Osteoblast (primary cell): ENCODE data around the gene TRPV3. TPM values are rescaled to one million over a fixed set of nuclear protein-coding genes. Genes with fewer than 3 reads are reported as not detected.

Experiments used
- DNase-seq: peaks from one replicate; pipeline ENCODE4 v3.0.0; 2011; ENCODE audit warnings: low spot score, mixed read lengths; ENCODE audit not compliant: insufficient read length; ENCODE audit errors: missing footprints
- H2AFZ ChIP-seq: 2 replicates; pipeline ENCODE4 v1.6.0; 2011; ENCODE audit warnings: mild to moderate bottlenecking, low read length
- H3K27ac ChIP-seq: 2 replicates; pipeline ENCODE4 v1.5.1; 2011; ENCODE audit warnings: mild to moderate bottlenecking, low read depth, low read length, moderate library complexity
- H3K27me3 ChIP-seq: 2 replicates; pipeline ENCODE4 v1.6.0; 2012; ENCODE audit warnings: mild to moderate bottlenecking, control low read depth, inconsistent platforms, low read length, moderate library complexity; ENCODE audit not compliant: insufficient read depth
- H3K36me3 ChIP-seq: 2 replicates; pipeline ENCODE4 v1.5.1; 2011; ENCODE audit warnings: mild to moderate bottlenecking, low read length, control low read depth, moderate library complexity; ENCODE audit not compliant: insufficient read depth
- H3K4me1 ChIP-seq: 2 replicates; pipeline ENCODE4 v1.5.1; 2011; ENCODE audit warnings: mild to moderate bottlenecking, low read length, control low read depth, moderate library complexity; ENCODE audit not compliant: insufficient read depth
- H3K4me2 ChIP-seq: 2 replicates; pipeline ENCODE4 v1.6.0; 2011; ENCODE audit warnings: mild to moderate bottlenecking, low read length; ENCODE audit not compliant: insufficient read depth
- H3K4me3 ChIP-seq: fragments of 200-600 bp; sonication (generic); 3 replicates; pipeline ENCODE4 v1.5.1; 2012; ENCODE audit warnings: mild to moderate bottlenecking, low read length, inconsistent platforms; ENCODE audit not compliant: insufficient read depth
- H3K79me2 ChIP-seq: 2 replicates; pipeline ENCODE4 v1.6.0; 2012; ENCODE audit warnings: mild to moderate bottlenecking, low read length, control low read depth, inconsistent platforms; ENCODE audit not compliant: insufficient read depth
- H3K9me3 ChIP-seq: 2 replicates; pipeline ENCODE4 v1.5.1; 2011; ENCODE audit warnings: low read depth, low read length, control low read depth
- H4K20me1 ChIP-seq: 2 replicates; pipeline ENCODE4 v1.6.0; 2012; ENCODE audit warnings: mild to moderate bottlenecking, low read length, control low read depth; ENCODE audit not compliant: insufficient read depth
- total RNA-seq: library from RNA; depleted of rRNA; stranded (reverse); fragments of >200 nt; gene quantifications from 2 replicates; pipeline ENCODE4 v1.2.3, GENCODE V29; 2012
- TF ChIP-seq, protein P1 (sequence below): IDR thresholded peaks from 2 replicates; pipeline ENCODE4 v1.5.1; 2011; ENCODE audit warnings: mild to moderate bottlenecking, low read depth, low read length, moderate library complexity; ENCODE audit errors: extremely low read depth

Gene TRPV3
- total RNA-seq, 1 donor: 0.36 TPM

GRCh38 chr17:3532859-3533142 lies 24.8 kb downstream of the TRPV3 start:
- Histone ChIP-seq H3K36me3 (no peaks in the 10 kb centered on the region), H3K4me1 (peaks cover 4% of the 10 kb centered on the region), H3K9me3 (no peaks in the 10 kb centered on the region), H2AFZ (no peak overlapping the region), H3K4me2 (no peak overlapping the region), H4K20me1 (no peaks in the 10 kb centered on the region), H3K27ac (no peak overlapping the region), H3K79me2 (no peaks in the 10 kb centered on the region), H3K4me3 (no peak overlapping the region), H3K27me3 (no peaks in the 10 kb centered on the region)
- DNase-seq: peak; percentile 43
- TF ChIP-seq, protein P1, sequence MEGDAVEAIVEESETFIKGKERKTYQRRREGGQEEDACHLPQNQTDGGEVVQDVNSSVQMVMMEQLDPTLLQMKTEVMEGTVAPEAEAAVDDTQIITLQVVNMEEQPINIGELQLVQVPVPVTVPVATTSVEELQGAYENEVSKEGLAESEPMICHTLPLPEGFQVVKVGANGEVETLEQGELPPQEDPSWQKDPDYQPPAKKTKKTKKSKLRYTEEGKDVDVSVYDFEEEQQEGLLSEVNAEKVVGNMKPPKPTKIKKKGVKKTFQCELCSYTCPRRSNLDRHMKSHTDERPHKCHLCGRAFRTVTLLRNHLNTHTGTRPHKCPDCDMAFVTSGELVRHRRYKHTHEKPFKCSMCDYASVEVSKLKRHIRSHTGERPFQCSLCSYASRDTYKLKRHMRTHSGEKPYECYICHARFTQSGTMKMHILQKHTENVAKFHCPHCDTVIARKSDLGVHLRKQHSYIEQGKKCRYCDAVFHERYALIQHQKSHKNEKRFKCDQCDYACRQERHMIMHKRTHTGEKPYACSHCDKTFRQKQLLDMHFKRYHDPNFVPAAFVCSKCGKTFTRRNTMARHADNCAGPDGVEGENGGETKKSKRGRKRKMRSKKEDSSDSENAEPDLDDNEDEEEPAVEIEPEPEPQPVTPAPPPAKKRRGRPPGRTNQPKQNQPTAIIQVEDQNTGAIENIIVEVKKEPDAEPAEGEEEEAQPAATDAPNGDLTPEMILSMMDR: no peak

GRCh38 chr17:3532106-3532858 lies 25.3 kb downstream of the TRPV3 start:
- H3K27ac ChIP-seq: no peak overlapping the region

GRCh38 chr17:3531266-3532101 lies 26.1 kb downstream of the TRPV3 start:
- Histone ChIP-seq H3K9me3 (no peaks in the 10 kb centered on the region), H4K20me1 (no peaks in the 10 kb centered on the region), H3K27me3 (no peaks in the 10 kb centered on the region), H3K4me2 (no peak overlapping the region), H2AFZ (no peak overlapping the region), H3K79me2 (no peaks in the 10 kb centered on the region), H3K4me1 (peaks cover 4% of the 10 kb centered on the region), H3K4me3 (no peak overlapping the region), H3K36me3 (no peaks in the 10 kb centered on the region), H3K27ac (no peak overlapping the region)
- TF ChIP-seq, protein P1: no peak
- DNase-seq: peak; percentile 82

More at GRCh38 chr17:3532106-3532858, 25.3 kb downstream of the TRPV3 start:
- H3K4me1 ChIP-seq: peaks cover 4% of the 10 kb centered on the region
- no peaks in the 10 kb centered on the region for H4K20me1 ChIP-seq
- no peaks in the 10 kb centered on the region for H3K27me3 ChIP-seq
- H3K9me3 ChIP-seq: no peaks in the 10 kb centered on the region
- no peak overlapping the region for H3K4me3 ChIP-seq
- TF ChIP-seq, protein P1: no peak
- H2AFZ ChIP-seq: no peak overlapping the region
- H3K79me2 ChIP-seq: no peaks in the 10 kb centered on the region
- H3K36me3 ChIP-seq: no peaks in the 10 kb centered on the region
- DNase-seq: peak; percentile 74
- no peak overlapping the region for H3K4me2 ChIP-seq
